Sigmoid colon (tissue), 4 donors: Measurements from ENCODE around the gene NFIA.

Source experiments
- EP300 ChIP-seq, 4 donors: sonication (generic); formaldehyde crosslinking; IDR thresholded peaks; one replicate each; pipeline ENCODE4 v1.6.1; 2017; ENCODE audit warnings: antibody characterized with exemption in 4 of 4
- POLR2AphosphoS5 ChIP-seq, 4 donors: sonication (generic); formaldehyde crosslinking; IDR thresholded peaks; one replicate each; pipeline ENCODE4 v1.6.1; 2017; ENCODE audit warnings: antibody characterized with exemption in 4 of 4
- TF ChIP-seq, protein P1 (sequence below), 4 experiments: fragments of 450-650 bp in 3 of 4; fragments of 200-600 bp in 1 of 4; IDR thresholded peaks; one replicate each; pipeline ENCODE4 v1.5.1; 2016 to 2019; ENCODE audit warnings: antibody characterized with exemption in 4 of 4, mild to moderate bottlenecking in 3 of 4, moderate library complexity in 2 of 4

DNA sequence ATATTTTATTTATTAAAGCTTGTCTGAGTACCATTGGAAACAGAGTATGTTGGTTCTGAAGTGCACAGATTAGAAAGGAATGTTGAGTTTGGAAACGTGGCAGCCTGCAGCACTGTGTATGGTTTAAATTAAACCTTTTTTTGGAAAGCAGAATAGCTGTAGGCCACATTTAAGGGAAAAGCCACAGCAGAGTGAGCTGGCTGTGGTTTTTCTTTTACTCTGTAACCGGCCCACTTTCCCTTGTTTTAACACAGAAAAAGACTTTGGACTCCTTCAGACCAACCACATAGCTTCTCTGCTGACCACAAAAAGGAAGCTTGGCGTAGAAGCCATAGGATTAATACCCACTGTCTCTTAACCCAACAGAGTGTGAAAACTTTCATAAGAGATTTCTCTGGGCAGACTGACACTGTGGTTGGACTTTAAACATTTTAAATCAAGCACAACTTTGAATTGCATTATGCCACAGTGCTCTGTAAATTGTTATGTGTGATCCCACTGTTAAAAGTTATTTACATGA lies 75.2 kb downstream of the NFIA start:
- no peak for TF ChIP-seq POLR2AphosphoS5 (IDR thresholded peaks at IDR 0.05)
- TF ChIP-seq, protein P1, sequence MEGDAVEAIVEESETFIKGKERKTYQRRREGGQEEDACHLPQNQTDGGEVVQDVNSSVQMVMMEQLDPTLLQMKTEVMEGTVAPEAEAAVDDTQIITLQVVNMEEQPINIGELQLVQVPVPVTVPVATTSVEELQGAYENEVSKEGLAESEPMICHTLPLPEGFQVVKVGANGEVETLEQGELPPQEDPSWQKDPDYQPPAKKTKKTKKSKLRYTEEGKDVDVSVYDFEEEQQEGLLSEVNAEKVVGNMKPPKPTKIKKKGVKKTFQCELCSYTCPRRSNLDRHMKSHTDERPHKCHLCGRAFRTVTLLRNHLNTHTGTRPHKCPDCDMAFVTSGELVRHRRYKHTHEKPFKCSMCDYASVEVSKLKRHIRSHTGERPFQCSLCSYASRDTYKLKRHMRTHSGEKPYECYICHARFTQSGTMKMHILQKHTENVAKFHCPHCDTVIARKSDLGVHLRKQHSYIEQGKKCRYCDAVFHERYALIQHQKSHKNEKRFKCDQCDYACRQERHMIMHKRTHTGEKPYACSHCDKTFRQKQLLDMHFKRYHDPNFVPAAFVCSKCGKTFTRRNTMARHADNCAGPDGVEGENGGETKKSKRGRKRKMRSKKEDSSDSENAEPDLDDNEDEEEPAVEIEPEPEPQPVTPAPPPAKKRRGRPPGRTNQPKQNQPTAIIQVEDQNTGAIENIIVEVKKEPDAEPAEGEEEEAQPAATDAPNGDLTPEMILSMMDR (IDR thresholded peaks at IDR 0.05), result no peak
- no peak for TF ChIP-seq EP300 (IDR thresholded peaks at IDR 0.05)
